B cell (primary cell): Measurements from ENCODE around the gene SDC4.

Experiments used
- CTCF ChIP-seq: fragments of 200-600 bp; IDR thresholded peaks from one replicate; pipeline ENCODE4 v1.8.0; 2022; ENCODE audit warnings: antibody characterized with exemption, mild to moderate bottlenecking
- EZH2 ChIP-seq: IDR thresholded peaks from 2 replicates; pipeline ENCODE4 v1.6.1; 2012; ENCODE audit warnings: borderline replicate concordance, low read depth, mild to moderate bottlenecking, moderate library complexity, low read length; ENCODE audit not compliant: insufficient read depth, poor library complexity, severe bottlenecking

- TF ChIP-seq EZH2, result no peak
- TF ChIP-seq CTCF, result no peak
These were observed 44.4 kb downstream of the SDC4 start for GRCh38 chr20:45303586-45304463.
